H1 (cell line): ENCODE data around the gene IVNS1ABP. TPM values are rescaled to one million over a fixed set of nuclear protein-coding genes. Genes with fewer than 3 reads are reported as not detected.

Source experiments
- CTCF ChIA-PET: fragments of 300-600 bp; sonication (Branson Sonifier 250); formaldehyde crosslinking; loops from one replicate; lab custom pipeline; 2021; ENCODE audit not compliant: partially characterized antibody; lab: Charles Lee
- POLR2A ChIA-PET: fragments of 300-600 bp; sonication (Branson Sonifier 250); formaldehyde crosslinking; loops from one replicate; lab custom pipeline; 2021; ENCODE audit warnings: inconsistent platforms; ENCODE audit not compliant: partially characterized antibody; lab: Charles Lee
- DNase-seq, 2 experiments: peaks; one replicate each; pipeline versions ENCODE4 v3.0.0 to v3.0.0-alpha.2; 2010 to 2022; ENCODE audit warnings: low spot score in 2 of 2, low read depth in 1 of 2, mixed read lengths in 1 of 2
- FAIRE-seq: peaks from 2 replicates; lab custom pipeline; 2011; peaks lifted over from hg19 to GRCh38; lab: Jason Lieb, UNC
- H2AFZ ChIP-seq: 2 replicates; pipeline ENCODE4 v1.8.1; 2012; ENCODE audit warnings: low read length, inconsistent platforms
- H2AK5ac ChIP-seq: 2 replicates; pipeline ENCODE4 v1.6.1; 2013; ENCODE audit warnings: low read depth, low read length
- H2BK120ac ChIP-seq: replicated peaks from 2 replicates; pipeline ENCODE3; 2013; ENCODE audit warnings: low read depth, low read length, inconsistent platforms
- H2BK12ac ChIP-seq: 2 replicates; pipeline ENCODE4 v1.6.1; 2013; ENCODE audit warnings: low read depth, low read length
- H2BK15ac ChIP-seq: 2 replicates; pipeline ENCODE4 v1.6.1; 2013; ENCODE audit warnings: low read length
- H2BK20ac ChIP-seq: 2 replicates; pipeline ENCODE4 v1.6.1; 2013; ENCODE audit warnings: low read length
- H2BK5ac ChIP-seq: 2 replicates; pipeline ENCODE4 v1.6.1; 2013; ENCODE audit warnings: low read depth, low read length
- H3K14ac ChIP-seq: 2 replicates; pipeline ENCODE4 v1.6.1; 2013; ENCODE audit warnings: inconsistent platforms; ENCODE audit not compliant: insufficient read length
- H3K18ac ChIP-seq: 2 replicates; pipeline ENCODE4 v1.6.1; 2013; ENCODE audit warnings: low read length; ENCODE audit errors: extremely low read depth
- H3K23ac ChIP-seq: 2 replicates; pipeline ENCODE4 v1.6.1; 2013; ENCODE audit warnings: inconsistent platforms; ENCODE audit not compliant: insufficient read length
- H3K23me2 ChIP-seq: 2 replicates; pipeline ENCODE4 v1.6.1; 2013; ENCODE audit warnings: low read depth, low read length
- H3K27ac ChIP-seq: 2 replicates; pipeline ENCODE4 v1.6.1; 2011; ENCODE audit warnings: low read depth, low read length, inconsistent platforms
- H3K27me3 ChIP-seq, 4 experiments: replicated peaks in 1 of 4; 1 replicate in 1 of 4; 2 replicates in 3 of 4; pipeline versions ENCODE4 v1.6.1 to v1.8.1; 2011 to 2013; ENCODE audit warnings: low read length in 3 of 4, mild to moderate bottlenecking in 3 of 4, inconsistent platforms in 2 of 4, mixed read lengths in 2 of 4, moderate library complexity in 1 of 4; ENCODE audit not compliant: control insufficient read depth in 3 of 4, insufficient read depth in 3 of 4; ENCODE audit errors: extremely low read depth in 1 of 4
- H3K36me3 ChIP-seq, 4 experiments: 2 replicates each; pipeline versions ENCODE4 v1.6.1 to v1.8.1; 2011 to 2013; ENCODE audit warnings: mild to moderate bottlenecking in 4 of 4, low read length in 3 of 4, moderate library complexity in 2 of 4, control low read depth in 1 of 4, inconsistent platforms in 1 of 4; ENCODE audit not compliant: insufficient read depth in 4 of 4, control insufficient read depth in 2 of 4
- H3K4ac ChIP-seq: replicated peaks from 2 replicates; pipeline ENCODE3; 2013; ENCODE audit warnings: low read length, low read depth, mixed read lengths, inconsistent platforms; ENCODE audit not compliant: insufficient read length
- H3K4me1 ChIP-seq, 4 experiments: replicated peaks in 1 of 4; 1 replicate in 1 of 4; 2 replicates in 3 of 4; pipeline versions ENCODE4 v1.6.1 to v1.8.1; 2011 to 2013; ENCODE audit warnings: low read length in 3 of 4, inconsistent platforms in 2 of 4, mixed read lengths in 1 of 4; ENCODE audit not compliant: insufficient read depth in 4 of 4, control insufficient read depth in 3 of 4
- H3K4me2 ChIP-seq, 2 experiments: 2 replicates each; pipeline versions ENCODE4 v1.6.1 to v1.8.1; 2011 to 2013; ENCODE audit warnings: low read depth in 2 of 2, low read length in 2 of 2, control low read depth in 1 of 2, inconsistent platforms in 1 of 2, mild to moderate bottlenecking in 1 of 2; ENCODE audit not compliant: insufficient read depth in 1 of 2
- H3K4me3 ChIP-seq, 4 experiments: fragments of 200-600, 300-600 bp in 1 of 4; sonication (generic), shearing (Covaris generic), sonication (Bioruptor Twin) in 1 of 4; 2 replicates each; pipeline versions ENCODE4 v1.5.1 to v1.8.1; 2011 to 2016; ENCODE audit warnings: low read length in 4 of 4, low read depth in 3 of 4, control low read depth in 2 of 4, inconsistent platforms in 2 of 4, mild to moderate bottlenecking in 2 of 4, mixed read lengths in 1 of 4, moderate library complexity in 1 of 4; ENCODE audit not compliant: insufficient read depth in 2 of 4; ENCODE audit errors: extremely low read depth in 1 of 4
- H3K56ac ChIP-seq: replicated peaks from 2 replicates; pipeline ENCODE3; 2013; ENCODE audit warnings: low read depth, mild to moderate bottlenecking, mixed read lengths, low read length, inconsistent platforms; ENCODE audit not compliant: insufficient read length
- H3K79me1 ChIP-seq: 2 replicates; pipeline ENCODE4 v1.6.1; 2013; ENCODE audit warnings: low read depth, low read length, control low read depth
- H3K79me2 ChIP-seq, 2 experiments: 2 replicates each; pipeline versions ENCODE4 v1.6.1 to v1.8.1; 2012 to 2013; ENCODE audit warnings: low read length in 2 of 2, mild to moderate bottlenecking in 2 of 2, inconsistent platforms in 1 of 2; ENCODE audit not compliant: insufficient read depth in 2 of 2, control insufficient read depth in 1 of 2
- H3K9ac ChIP-seq, 4 experiments: replicated peaks in 1 of 4; 1 replicate in 1 of 4; 2 replicates in 3 of 4; pipeline versions ENCODE4 v1.6.1 to v1.8.1; 2011 to 2013; ENCODE audit warnings: low read depth in 3 of 4, low read length in 3 of 4, control low read depth in 2 of 4, mild to moderate bottlenecking in 2 of 4, moderate library complexity in 2 of 4, inconsistent platforms in 1 of 4; ENCODE audit errors: extremely low read depth in 1 of 4
- H3K9me3 ChIP-seq, 2 experiments: 2 replicates each; pipeline versions ENCODE4 v1.6.1 to v1.8.1; 2012 to 2013; ENCODE audit warnings: mild to moderate bottlenecking in 2 of 2, moderate library complexity in 2 of 2, control low read depth in 1 of 2, inconsistent platforms in 1 of 2, low read depth in 1 of 2, low read length in 1 of 2, mixed read lengths in 1 of 2; ENCODE audit not compliant: insufficient read depth in 2 of 2
- H4K20me1 ChIP-seq, 2 experiments: replicated peaks in 1 of 2; 2 replicates each; pipeline versions ENCODE3 to v1.8.1; 2011 to 2013; ENCODE audit warnings: inconsistent platforms in 2 of 2, low read length in 2 of 2, mild to moderate bottlenecking in 1 of 2; ENCODE audit not compliant: insufficient read depth in 2 of 2, control insufficient read depth in 1 of 2
- H4K5ac ChIP-seq: 2 replicates; pipeline ENCODE4 v1.6.1; 2013; ENCODE audit warnings: low read length, low read depth, mixed read lengths, inconsistent platforms; ENCODE audit not compliant: insufficient read length
- H4K8ac ChIP-seq: 2 replicates; pipeline ENCODE4 v1.8.0; 2013; ENCODE audit warnings: mild to moderate bottlenecking, moderate library complexity, low read length, inconsistent platforms; ENCODE audit not compliant: insufficient read depth; ENCODE audit errors: extremely low read depth
- H4K91ac ChIP-seq: replicated peaks from 2 replicates; pipeline ENCODE3; 2013; ENCODE audit warnings: low read length, mixed read lengths, inconsistent platforms; ENCODE audit not compliant: insufficient read length
- CHD1 ChIP-seq: IDR thresholded peaks from 2 replicates; pipeline ENCODE4 v1.6.1; 2012; ENCODE audit warnings: low read depth, low read length, improper control_type of control experiment
- CTCF ChIP-seq, 3 experiments: IDR thresholded peaks; 1 replicate in 2 of 3; 2 replicates in 1 of 3; pipeline versions ENCODE4 v1.5.1 to v1.6.1; 2011; ENCODE audit warnings: low read length in 3 of 3, mild to moderate bottlenecking in 3 of 3, inconsistent platforms in 2 of 3, low read depth in 1 of 3, moderate library complexity in 1 of 3; ENCODE audit not compliant: insufficient read depth in 1 of 3; ENCODE audit errors: control extremely low read depth in 1 of 3
- EZH2 ChIP-seq: fragments of 200-600 bp; sonication (generic); IDR thresholded peaks from 2 replicates; pipeline ENCODE4 v1.7.1; 2012; ENCODE audit warnings: low read depth, mild to moderate bottlenecking, moderate library complexity, low read length, inconsistent platforms; ENCODE audit not compliant: severe bottlenecking
- FOSL1 ChIP-seq: IDR thresholded peaks from 2 replicates; pipeline ENCODE4 v1.6.1; 2011; ENCODE audit warnings: mild to moderate bottlenecking, low read depth, low read length, moderate library complexity; ENCODE audit not compliant: insufficient read depth
- GABPA ChIP-seq: IDR thresholded peaks from 2 replicates; pipeline ENCODE4 v1.6.1; 2011; ENCODE audit warnings: mild to moderate bottlenecking, low read length, moderate library complexity, borderline replicate concordance; ENCODE audit not compliant: insufficient read depth
- JUN ChIP-seq: IDR thresholded peaks from 2 replicates; pipeline ENCODE4 v1.6.1; 2011; ENCODE audit warnings: low read depth, mild to moderate bottlenecking, improper control_type of control experiment, low read length
- KDM5A ChIP-seq: fragments of 200-600 bp; IDR thresholded peaks from 2 replicates; pipeline ENCODE4 v1.7.1; 2012; ENCODE audit warnings: mild to moderate bottlenecking, low read length, inconsistent platforms, mixed read lengths
- POU5F1 ChIP-seq: IDR thresholded peaks from 2 replicates; pipeline ENCODE4 v1.6.1; 2011; ENCODE audit warnings: low read depth, mild to moderate bottlenecking, low read length, moderate library complexity
- RAD21 ChIP-seq, 2 experiments: IDR thresholded peaks in 1 of 2; conservative IDR thresholded peaks in 1 of 2; 2 replicates each; pipeline ENCODE4 v1.6.1; 2011; ENCODE audit warnings: low read depth in 2 of 2, low read length in 2 of 2, improper control_type of control experiment in 1 of 2, inconsistent platforms in 1 of 2, mild to moderate bottlenecking in 1 of 2, moderate library complexity in 1 of 2
- SIX5 ChIP-seq: IDR thresholded peaks from 2 replicates; pipeline ENCODE4 v1.6.1; 2011; ENCODE audit warnings: mild to moderate bottlenecking, low read depth, low read length
- SP1 ChIP-seq: IDR thresholded peaks from 2 replicates; pipeline ENCODE4 v1.6.1; 2011; ENCODE audit warnings: low read depth, low read length
- SP2 ChIP-seq: IDR thresholded peaks from 2 replicates; pipeline ENCODE4 v1.6.1; 2012; ENCODE audit warnings: mild to moderate bottlenecking, low read length, inconsistent platforms
- TBP ChIP-seq: IDR thresholded peaks from 2 replicates; pipeline ENCODE4 v1.6.1; 2011; ENCODE audit warnings: low read depth, low read length, improper control_type of control experiment
- WGBS, 2 experiments: shearing (Covaris generic) in 1 of 2; methylation state at CpG; one replicate each; pipeline versions ENCODE4 v1.1.6 to v1.1.7; 2013 to 2015; ENCODE audit warnings: low lambda C conversion rate in 2 of 2, mixed read lengths in 2 of 2, inconsistent platforms in 1 of 2, low coverage in 1 of 2, missing lambda C conversion rate in 1 of 2; ENCODE audit not compliant: insufficient replicate concordance in 2 of 2, insufficient coverage in 1 of 2, insufficient read length in 1 of 2; ENCODE audit errors: extremely low coverage in 1 of 2, missing lambda C conversion rate in 1 of 2; 5-methylcytosine and 5-hydroxymethylcytosine counted together
- polyA plus RNA-seq, 7 experiments: library from polyadenylated mRNA; depleted of rRNA in 3 of 7; stranded (reverse) in 5 of 7; unstranded in 2 of 7; fragments of >200 nt in 5 of 7; fragments of 200-250 nt in 2 of 7; gene quantifications; 1 replicate in 5 of 7; 2 replicates in 1 of 7; 4 replicates in 1 of 7; pipeline versions ENCODE4 v1.2.1 to v1.2.3, GENCODE V29; 2011 to 2013; ENCODE audit warnings: missing spikeins in 2 of 7, mixed read lengths in 2 of 7
- total RNA-seq: library from RNA; stranded (reverse); fragmentation: NEBNext Ultra II Directional; extraction: Animal tissue kit (Norgen Biotek cat#: 25700); gene quantifications from 2 replicates; pipeline ENCODE4 v1.2.1, GENCODE V29; 2021

IVNS1ABP gene
- total and polyA plus RNA-seq, 2 of the 8 experiments (the other 6 are each of a cell fraction or from before 2014, with no cell fraction given) = 65.9 to 189 TPM

GRCh38 chr1:185257950-185258208 is 59.2 kb downstream of the IVNS1ABP start:
- Histone ChIP-seq H3K9ac (no peak overlapping the region), H2AFZ (no peak overlapping the region)
- TF ChIP-seq SIX5 (no peak), CTCF (IDR thresholded peaks at IDR 0.05; ENCODE audit: control extremely low read depth in 1 of 3, insufficient read depth in 1 of 3, low read depth in 1 of 3, low read length in 3 of 3) (no peak), GABPA (no peak), POU5F1 (no peak), SP2 (no peak), CHD1 (no peak), JUN (no peak), KDM5A (no peak), EZH2 (no peak), TBP (no peak), RAD21 (IDR thresholded peaks at IDR 0.05 in 1 of 2, conservative IDR thresholded peaks at IDR 0.05 in 1 of 2; ENCODE audit: low read depth in 2 of 2, low read length in 2 of 2) (no peak), FOSL1 (no peak), SP1 (no peak)

More at GRCh38 chr1:185257950-185258208, 59.2 kb downstream of the IVNS1ABP start:
- Histone ChIP-seq H3K4ac (no peak overlapping the region), H3K14ac (no peak overlapping the region), H2BK15ac (no peak overlapping the region), H3K18ac (no peak overlapping the region), H3K27me3 (no peaks in the 10 kb centered on the region), H3K9me3 (no peaks in the 10 kb centered on the region; a peak in 1 of 4 replicates), H2BK120ac (no peak overlapping the region), H2BK12ac (no peak overlapping the region), H3K4me3 (no peak overlapping the region), H4K91ac (no peak overlapping the region), H2BK5ac (no peak overlapping the region), H2AK5ac (no peak overlapping the region), H3K36me3 (no peaks in the 10 kb centered on the region), H3K23ac (no peak overlapping the region), H3K4me2 (no peak overlapping the region), H3K56ac (no peak overlapping the region), H3K79me1 (no peaks in the 10 kb centered on the region), H3K27ac (no peak overlapping the region), H3K4me1 (no peaks in the 10 kb centered on the region), H4K20me1 (no peaks in the 10 kb centered on the region), H3K23me2 (no peaks in the 10 kb centered on the region), H2BK20ac (no peak overlapping the region), H3K79me2 (no peaks in the 10 kb centered on the region), H4K5ac (no peak overlapping the region), H4K8ac (no peak overlapping the region)
- WGBS, 2 experiments = 94% methylated on average over 2 of the region's 2 CpGs; no CpG with 5 or more reads in 1 of the 2 experiments
- FAIRE-seq = no peak
- ChIA-PET POLR2A (interaction anchor here (0.6 to 1.2 kb wide), 4 partner anchors 10 to 60 kb away, joined by 3 to 5 read pairs (median 4); no protein-coding TSS in a partner anchor), CTCF (interaction anchor here (1.3 kb wide), 2 partner anchors 10 to 12 kb away, joined by 3 read pairs; no protein-coding TSS in a partner anchor)
- DNase-seq = no peak
